SJCRH30 (cell line): ENCODE data around the gene CLEC18B. TPM values are rescaled to one million over a fixed set of nuclear protein-coding genes. Genes with fewer than 3 reads are reported as not detected.
"Not testable (repeated sequence)": the region's sequence is repeated elsewhere in the genome, so short reads cannot be mapped to it uniquely, and the experiment has no call there.

ENCODE experiments used
- DNase-seq, 2 experiments: peaks; one replicate each; pipeline ENCODE4 v3.0.0-alpha.2; 2015 to 2020
- H3K27ac ChIP-seq: fragments of 250-450 bp; sonication (Bioruptor Pico); 2 replicates; pipeline ENCODE4 v1.5.1; 2020; ENCODE audit warnings: mild to moderate bottlenecking, moderate library complexity
- H3K27me3 ChIP-seq: fragments of 250-450 bp; sonication (Bioruptor Pico); 2 replicates; pipeline ENCODE4 v1.5.1; 2020; ENCODE audit warnings: mild to moderate bottlenecking, moderate library complexity
- H3K36me3 ChIP-seq: fragments of 250-450 bp; sonication (Bioruptor Pico); 2 replicates; pipeline ENCODE4 v1.5.1; 2020; ENCODE audit warnings: mild to moderate bottlenecking, moderate library complexity
- H3K4me1 ChIP-seq: fragments of 250-450 bp; sonication (Bioruptor Pico); 2 replicates; pipeline ENCODE4 v1.5.1; 2020; ENCODE audit warnings: mild to moderate bottlenecking, moderate library complexity
- H3K4me3 ChIP-seq: fragments of 250-450 bp; sonication (Bioruptor Pico); 2 replicates; pipeline ENCODE4 v1.5.1; 2020; ENCODE audit warnings: mild to moderate bottlenecking, moderate library complexity
- H3K9me3 ChIP-seq: fragments of 250-450 bp; sonication (Bioruptor Pico); replicated peaks from 2 replicates; pipeline ENCODE4 v1.5.1; 2020; ENCODE audit warnings: mild to moderate bottlenecking, moderate library complexity
- total RNA-seq: library from RNA; depleted of rRNA; stranded (reverse); fragments of >200 nt; shearing (Covaris generic); gene quantifications from 2 replicates; pipeline ENCODE4 v1.2.3, GENCODE V29; 2014; rRNA removed

Gene CLEC18B
- total RNA-seq, 1 experiment from 2014 or later: not detected

DNA sequence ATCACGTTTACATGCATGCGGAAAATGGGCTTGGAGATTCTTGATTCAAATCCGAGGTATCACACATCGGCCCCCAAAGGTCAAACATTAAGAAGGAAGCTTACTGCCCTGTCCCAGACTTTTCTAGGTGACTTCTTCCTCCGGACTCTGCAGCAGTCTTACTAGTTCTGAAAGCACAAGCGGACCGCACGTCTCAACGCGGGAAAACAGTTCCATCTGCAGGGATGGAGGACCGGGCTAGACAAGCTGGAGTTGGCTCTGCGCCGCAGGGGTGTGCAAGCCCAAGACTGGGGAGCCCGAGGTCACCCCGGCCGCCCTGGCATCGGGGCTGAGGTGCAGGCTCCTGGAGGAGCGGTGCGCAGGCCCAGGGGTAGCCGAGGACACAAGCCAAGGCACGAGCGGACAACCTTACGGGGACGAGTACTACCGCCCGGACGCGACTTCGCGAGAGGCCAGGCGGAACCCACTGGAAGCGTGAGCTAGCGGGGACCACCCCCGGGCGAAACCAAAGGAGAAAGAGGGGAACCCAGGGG is 53.7 kb downstream of the CLEC18B start:
- not testable (repeated sequence) for H3K36me3 ChIP-seq, H3K27ac ChIP-seq, H3K9me3 ChIP-seq, H3K4me1 ChIP-seq, H3K27me3 ChIP-seq
- peak in 1 of 2 experiments; percentile 42 for DNase-seq
- H3K4me3 ChIP-seq: peak overlapping the region; percentile 81

DNA sequence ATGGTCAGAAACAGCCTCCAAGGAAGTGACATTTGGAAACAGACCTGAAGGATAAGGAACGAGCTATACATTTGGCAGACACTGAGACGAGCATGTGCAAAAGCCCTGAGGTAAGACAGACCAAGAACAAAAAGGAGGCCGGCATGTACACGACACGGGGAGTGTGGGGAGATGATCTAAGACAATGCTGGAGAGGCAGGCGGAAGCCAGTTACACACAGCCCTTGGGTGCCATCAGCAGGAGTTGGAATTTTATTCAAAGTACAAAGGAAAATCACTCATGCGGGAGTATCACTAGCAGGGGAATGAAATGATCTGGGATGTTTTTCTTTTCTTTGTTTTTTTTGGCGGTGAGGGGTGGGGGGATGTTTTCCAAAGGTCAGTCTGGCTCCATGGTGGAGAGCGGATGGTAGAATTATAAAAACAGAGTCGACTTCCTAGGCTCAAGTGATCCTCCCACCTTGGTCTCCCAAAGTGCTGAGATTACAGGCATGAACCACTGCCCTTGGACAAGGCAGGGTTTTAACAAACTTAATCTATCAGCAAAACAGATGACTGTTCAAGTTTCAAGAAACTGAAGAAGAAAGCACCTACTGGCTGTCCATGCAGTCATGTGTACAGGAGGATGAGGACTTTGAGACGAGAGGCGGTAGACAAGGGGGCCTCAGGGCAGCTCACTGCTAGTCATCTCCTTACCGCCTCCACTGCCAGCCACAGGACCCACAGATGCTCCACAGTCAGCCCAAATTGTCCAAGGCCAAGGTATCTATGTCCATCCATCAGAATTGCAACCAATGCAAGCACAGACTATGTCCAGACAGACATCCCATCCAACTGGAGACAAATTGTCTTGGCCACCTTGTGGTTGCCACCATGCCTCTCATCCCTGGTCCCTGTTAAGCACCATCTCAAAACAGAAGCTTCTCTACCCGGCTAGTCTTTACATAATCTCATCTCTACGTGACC is 59.4 kb downstream of the CLEC18B start:
- not testable (repeated sequence) for H3K9me3 ChIP-seq, H3K27ac ChIP-seq, H3K4me1 ChIP-seq, H3K36me3 ChIP-seq, DNase-seq, H3K27me3 ChIP-seq, H3K4me3 ChIP-seq

Other genes with a start within 250 kb of the CLEC18B start
- gene PSMD7, start 124.7 kb downstream of the CLEC18B start, total RNA-seq: 50.0 and 59.8 TPM in 2 replicates
- 0.96 and 1.5 TPM in 2 replicates for gene NPIPB15, start 45.2 kb downstream of the CLEC18B start, total RNA-seq
- 45.4 and 54.3 TPM in 2 replicates for gene GLG1, start 185.6 kb upstream of the CLEC18B start, total RNA-seq
- gene RFWD3, start 245.4 kb upstream of the CLEC18B start, total RNA-seq: 40.9 and 42.2 TPM in 2 replicates